Spleen (tissue), 7 donors: ENCODE results near the gene TOMM5.

Experiments
- POLR2A ChIP-seq, 3 donors: fragments of 450-650 bp; IDR thresholded peaks; one replicate each; pipeline ENCODE4 v1.5.1; 2017; ENCODE audit warnings: antibody characterized with exemption in 3 of 3, mild to moderate bottlenecking in 1 of 3
- TF ChIP-seq, protein P1 (sequence below), 11 experiments: fragments of 200-600 bp in 7 of 11; fragments of 450-650 bp in 4 of 11; sonication (generic) in 4 of 11; IDR thresholded peaks in 8 of 11; conservative IDR thresholded peaks in 3 of 11; 1 replicate in 7 of 11; 2 replicates in 4 of 11; pipeline versions ENCODE4 v1.4.0 to v1.8.0; 2016 to 2021; ENCODE audit warnings: antibody characterized with exemption in 11 of 11, inconsistent platforms in 4 of 11, mild to moderate bottlenecking in 1 of 11
- donor health status: DM: no; HTN: no; CAD: no; lungs with moderate emphysema.
- donor health status: DM: no; HTN: no; CAD: no.
- donor health status: DM: no; HTN: no; CAD: no.

DNA sequence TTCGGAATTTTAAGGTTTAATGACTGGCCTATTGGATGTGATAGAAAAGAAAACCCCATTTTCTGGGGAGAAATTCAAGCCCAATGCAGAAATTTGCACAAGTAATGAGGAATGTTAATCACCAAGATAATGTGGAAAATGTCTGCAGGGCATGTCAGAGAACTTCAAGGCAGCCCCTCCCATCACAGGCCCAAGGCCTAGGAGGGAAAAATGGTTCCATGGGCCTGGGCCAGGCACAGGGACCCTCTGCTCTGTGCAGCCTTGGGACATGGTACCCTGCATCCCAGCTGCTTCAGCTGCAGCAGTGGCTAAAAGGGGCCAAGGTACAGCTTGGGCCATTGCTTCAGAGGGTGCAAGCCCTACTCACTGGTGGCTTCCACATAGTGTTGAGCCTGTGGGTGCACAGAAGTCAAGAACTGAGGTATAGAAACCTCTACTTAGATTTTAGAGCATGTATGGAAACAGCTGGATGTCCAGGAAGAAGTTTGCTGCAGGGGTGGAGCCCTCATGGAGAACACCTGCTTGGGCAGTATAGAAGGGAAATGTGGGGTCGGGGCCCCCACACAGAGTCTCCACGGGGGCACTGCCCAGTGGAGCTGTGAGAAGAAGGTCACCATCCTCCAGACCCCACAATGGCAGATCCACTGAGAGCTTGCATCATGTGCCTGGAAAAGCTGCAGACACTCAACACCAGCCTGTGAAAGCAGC is 28.4 kb downstream of the TOMM5 start:
- TF ChIP-seq, protein P1, sequence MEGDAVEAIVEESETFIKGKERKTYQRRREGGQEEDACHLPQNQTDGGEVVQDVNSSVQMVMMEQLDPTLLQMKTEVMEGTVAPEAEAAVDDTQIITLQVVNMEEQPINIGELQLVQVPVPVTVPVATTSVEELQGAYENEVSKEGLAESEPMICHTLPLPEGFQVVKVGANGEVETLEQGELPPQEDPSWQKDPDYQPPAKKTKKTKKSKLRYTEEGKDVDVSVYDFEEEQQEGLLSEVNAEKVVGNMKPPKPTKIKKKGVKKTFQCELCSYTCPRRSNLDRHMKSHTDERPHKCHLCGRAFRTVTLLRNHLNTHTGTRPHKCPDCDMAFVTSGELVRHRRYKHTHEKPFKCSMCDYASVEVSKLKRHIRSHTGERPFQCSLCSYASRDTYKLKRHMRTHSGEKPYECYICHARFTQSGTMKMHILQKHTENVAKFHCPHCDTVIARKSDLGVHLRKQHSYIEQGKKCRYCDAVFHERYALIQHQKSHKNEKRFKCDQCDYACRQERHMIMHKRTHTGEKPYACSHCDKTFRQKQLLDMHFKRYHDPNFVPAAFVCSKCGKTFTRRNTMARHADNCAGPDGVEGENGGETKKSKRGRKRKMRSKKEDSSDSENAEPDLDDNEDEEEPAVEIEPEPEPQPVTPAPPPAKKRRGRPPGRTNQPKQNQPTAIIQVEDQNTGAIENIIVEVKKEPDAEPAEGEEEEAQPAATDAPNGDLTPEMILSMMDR (IDR thresholded peaks at IDR 0.05 in 8 of 11, conservative IDR thresholded peaks at IDR 0.05 in 3 of 11), result no peak
- TF ChIP-seq POLR2A (IDR thresholded peaks at IDR 0.05), result no peak
